A549 treated with ZK216348 at 1 μM for 4 hours (cell line): ENCODE data around the gene COL6A3. TPM values are rescaled to one million over a fixed set of nuclear protein-coding genes. Genes with fewer than 3 reads are reported as not detected.

Source experiments
- total RNA-seq: library from RNA; stranded (reverse); fragments of 200-300 nt; extraction: Qiagen RNA extraction; gene quantifications from 5 replicates; pipeline ENCODE4 v1.2.3, GENCODE V29; 2022; ENCODE audit warnings: low read depth

Gene COL6A3, protein sequence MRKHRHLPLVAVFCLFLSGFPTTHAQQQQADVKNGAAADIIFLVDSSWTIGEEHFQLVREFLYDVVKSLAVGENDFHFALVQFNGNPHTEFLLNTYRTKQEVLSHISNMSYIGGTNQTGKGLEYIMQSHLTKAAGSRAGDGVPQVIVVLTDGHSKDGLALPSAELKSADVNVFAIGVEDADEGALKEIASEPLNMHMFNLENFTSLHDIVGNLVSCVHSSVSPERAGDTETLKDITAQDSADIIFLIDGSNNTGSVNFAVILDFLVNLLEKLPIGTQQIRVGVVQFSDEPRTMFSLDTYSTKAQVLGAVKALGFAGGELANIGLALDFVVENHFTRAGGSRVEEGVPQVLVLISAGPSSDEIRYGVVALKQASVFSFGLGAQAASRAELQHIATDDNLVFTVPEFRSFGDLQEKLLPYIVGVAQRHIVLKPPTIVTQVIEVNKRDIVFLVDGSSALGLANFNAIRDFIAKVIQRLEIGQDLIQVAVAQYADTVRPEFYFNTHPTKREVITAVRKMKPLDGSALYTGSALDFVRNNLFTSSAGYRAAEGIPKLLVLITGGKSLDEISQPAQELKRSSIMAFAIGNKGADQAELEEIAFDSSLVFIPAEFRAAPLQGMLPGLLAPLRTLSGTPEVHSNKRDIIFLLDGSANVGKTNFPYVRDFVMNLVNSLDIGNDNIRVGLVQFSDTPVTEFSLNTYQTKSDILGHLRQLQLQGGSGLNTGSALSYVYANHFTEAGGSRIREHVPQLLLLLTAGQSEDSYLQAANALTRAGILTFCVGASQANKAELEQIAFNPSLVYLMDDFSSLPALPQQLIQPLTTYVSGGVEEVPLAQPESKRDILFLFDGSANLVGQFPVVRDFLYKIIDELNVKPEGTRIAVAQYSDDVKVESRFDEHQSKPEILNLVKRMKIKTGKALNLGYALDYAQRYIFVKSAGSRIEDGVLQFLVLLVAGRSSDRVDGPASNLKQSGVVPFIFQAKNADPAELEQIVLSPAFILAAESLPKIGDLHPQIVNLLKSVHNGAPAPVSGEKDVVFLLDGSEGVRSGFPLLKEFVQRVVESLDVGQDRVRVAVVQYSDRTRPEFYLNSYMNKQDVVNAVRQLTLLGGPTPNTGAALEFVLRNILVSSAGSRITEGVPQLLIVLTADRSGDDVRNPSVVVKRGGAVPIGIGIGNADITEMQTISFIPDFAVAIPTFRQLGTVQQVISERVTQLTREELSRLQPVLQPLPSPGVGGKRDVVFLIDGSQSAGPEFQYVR (N-terminal part only)
- total RNA-seq: 0.12 to 0.24 TPM (median 0.15 TPM) in 5 replicates

DNA sequence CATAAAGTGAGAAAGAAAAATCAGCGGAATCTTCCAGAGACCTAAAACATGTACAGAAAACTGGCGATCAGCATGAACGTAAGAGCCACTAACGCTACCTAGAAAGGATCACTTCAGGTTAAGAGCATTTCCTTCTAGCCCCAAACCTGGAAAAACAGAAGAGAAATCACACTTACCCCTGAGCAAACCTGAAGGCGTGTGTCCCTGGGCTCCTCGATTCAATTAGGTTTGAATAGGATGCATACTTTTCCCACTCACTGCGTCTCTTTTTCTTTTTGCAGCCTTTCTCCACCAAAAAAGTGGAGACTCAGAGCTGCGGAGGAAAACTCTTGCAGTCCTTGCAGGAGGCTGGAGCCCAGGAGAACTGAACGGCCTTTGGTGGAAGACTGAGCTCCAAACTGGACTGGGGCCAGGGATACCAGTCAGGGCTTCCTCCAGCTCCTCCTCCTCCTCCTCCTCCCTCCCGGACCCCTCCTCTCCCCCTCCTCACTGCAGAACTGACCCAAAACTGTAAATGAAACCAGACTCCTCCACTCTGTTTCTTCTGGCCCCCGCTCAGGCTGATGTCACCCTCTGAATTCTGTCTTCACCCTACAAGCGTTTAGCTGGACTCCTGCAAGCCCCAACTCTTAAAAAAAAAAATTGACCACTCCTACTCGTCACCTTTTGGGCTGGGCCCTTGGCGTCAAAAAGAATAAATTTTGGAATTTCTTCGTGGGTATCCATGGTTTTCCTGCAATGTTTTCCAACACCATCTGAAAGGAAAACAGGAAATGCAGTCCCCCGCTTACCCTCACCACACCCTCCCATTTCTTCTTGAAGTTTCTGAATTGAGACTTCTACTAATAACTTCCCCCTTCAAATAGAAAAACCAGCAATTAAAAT, at the start of gene COL6A3:
Gene COL6A3, minus strand, starts transcription at position 388 of the 885 bp plus-strand sequence. CDS start 17,347 bp downstream, outside the sequence.

Other genes starting within 250 kb of the COL6A3 start
- gene MLPH, start 73.1 kb upstream of the COL6A3 start, total RNA-seq: 207 to 326 TPM (median 306 TPM) in 5 replicates
- gene PRLH, start 152.4 kb upstream of the COL6A3 start, total RNA-seq: not detected in 5 replicates
- 0.16 to 0.33 TPM (median 0.28 TPM) in 4 of 5 replicates, not detected in the other for gene RAB17, start 176.6 kb upstream of the COL6A3 start, total RNA-seq
- 68.9 to 107 TPM (median 96.3 TPM) in 5 replicates for gene LRRFIP1, start 213.4 kb upstream of the COL6A3 start, total RNA-seq